HG03039 (cell line): ENCODE measurements around the gene CD86.
"Not testable (repeated sequence)": the region's sequence is repeated elsewhere in the genome, so short reads cannot be mapped to it uniquely, and the experiment has no call there.

Source experiments
- ATAC-seq: cut with Tn5 transposase; IDR thresholded peaks from one replicate; pipeline ENCODE4 v1.9.1; 2021; ENCODE audit warnings: mild to moderate bottlenecking, moderate library complexity; ENCODE audit not compliant: unreplicated experiment

The CD86 gene

DNA sequence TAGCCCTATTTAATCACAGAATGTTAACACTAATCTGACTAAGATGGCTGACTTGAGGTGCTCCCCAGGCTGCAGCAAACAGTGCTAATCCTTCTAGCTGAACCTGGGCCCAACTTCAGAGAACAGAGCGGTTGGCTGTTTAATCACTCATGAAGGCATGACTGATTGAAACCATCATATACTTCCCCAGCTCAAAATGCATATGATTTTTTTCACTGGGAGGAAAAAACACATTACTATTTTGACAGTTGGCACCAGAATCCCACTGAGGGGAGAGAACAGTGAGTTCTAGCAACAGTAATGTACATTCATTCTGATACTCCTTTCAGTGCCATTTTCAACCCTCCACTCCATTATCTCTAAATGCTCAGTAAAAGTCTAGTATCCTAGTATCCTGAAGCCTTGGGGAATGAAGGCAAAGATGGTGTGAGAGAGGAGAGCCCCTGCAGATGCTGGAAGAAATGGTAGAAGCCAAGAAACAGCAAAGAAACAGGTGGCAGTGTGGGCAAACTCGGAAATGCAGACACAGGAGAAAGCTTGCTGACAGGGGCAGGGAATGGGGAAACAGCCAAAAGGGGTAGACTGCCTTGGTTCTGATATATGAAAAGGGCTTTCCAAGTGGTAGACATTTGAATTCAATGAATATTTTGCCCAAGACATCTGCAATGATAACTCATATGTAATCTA lies 93.9 kb downstream of the CD86 start:
- ATAC-seq: no peak

DNA sequence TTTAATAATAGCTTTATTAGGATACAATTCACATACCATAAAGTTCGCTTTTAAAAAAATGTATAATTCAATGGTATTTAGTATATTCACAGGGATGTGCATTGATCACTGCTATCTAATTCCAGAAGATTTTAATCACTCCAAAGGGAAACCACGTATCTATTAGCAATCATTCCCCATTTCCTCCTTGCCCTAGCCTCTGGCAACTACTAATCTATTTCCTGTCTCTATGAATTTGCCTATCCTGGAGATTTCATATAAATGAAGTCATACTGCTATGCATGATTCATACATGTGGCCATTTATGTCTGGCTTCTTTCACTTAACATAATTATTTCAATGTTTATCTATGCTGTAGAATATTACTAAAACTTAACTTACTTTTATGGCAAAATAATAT lies 96.3 kb downstream of the CD86 start:
- ATAC-seq: no peak

DNA sequence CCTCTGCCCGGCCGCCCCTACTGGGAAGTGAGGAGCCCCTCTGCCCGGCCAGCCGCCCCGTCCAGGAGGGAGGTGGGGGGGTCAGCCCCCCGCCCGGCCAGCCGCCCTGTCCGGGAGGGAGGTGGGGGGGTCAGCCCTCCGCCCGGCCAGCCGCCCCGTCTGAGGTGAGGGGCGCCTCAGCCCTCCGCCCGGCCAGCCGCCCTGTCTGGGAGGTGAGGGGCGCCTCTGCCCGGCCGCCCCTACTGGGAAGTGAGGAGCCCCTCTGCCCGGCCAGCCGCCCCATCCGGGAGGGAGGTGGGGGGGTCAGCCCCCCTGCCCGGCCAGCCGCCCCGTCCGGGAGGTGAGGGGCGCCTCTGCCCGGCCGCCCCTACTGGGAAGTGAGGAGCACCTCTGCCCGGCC lies 109.8 kb downstream of the CD86 start:
- ATAC-seq: not testable (repeated sequence)

DNA sequence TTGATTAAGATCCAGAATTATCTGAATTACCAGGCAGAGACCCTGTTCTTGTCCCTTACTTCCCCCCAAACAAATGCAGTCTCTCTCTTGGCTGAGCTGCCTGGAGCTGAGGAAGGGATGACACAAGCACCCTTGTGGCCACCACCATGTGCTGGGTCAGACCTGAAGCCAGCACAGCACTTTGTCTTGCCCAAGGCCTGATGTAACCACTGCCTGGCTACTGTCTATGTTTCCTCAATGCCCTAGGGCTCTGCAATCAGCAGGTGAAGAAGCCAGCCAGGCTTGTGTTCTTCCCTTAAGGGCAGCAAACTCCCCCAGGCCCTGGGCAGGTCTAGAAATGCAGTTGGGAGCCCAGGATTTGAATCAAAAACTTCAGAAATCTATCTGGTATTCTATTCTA lies 112.5 kb downstream of the CD86 start:
- no peak for ATAC-seq

DNA sequence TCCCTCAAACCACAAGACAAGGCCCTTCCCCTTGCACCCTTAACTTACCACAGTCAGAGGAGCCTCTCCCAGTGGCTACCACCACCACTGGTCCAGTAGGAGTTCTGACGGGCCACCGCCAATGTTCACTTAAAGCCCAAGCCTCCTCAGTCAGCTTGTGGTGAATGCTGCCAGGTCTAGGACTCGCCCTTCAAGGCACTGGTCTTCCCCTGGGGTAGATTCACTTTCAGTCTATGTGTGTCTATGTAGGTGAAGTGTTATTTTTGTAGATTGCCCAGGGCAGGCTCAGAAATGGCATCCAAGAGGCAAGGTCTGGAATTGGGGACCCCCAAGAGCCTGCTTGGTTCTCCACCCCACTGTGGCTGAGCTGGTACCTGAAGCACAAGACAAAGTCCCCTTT lies 112.9 kb downstream of the CD86 start:
- ATAC-seq: no peak

DNA sequence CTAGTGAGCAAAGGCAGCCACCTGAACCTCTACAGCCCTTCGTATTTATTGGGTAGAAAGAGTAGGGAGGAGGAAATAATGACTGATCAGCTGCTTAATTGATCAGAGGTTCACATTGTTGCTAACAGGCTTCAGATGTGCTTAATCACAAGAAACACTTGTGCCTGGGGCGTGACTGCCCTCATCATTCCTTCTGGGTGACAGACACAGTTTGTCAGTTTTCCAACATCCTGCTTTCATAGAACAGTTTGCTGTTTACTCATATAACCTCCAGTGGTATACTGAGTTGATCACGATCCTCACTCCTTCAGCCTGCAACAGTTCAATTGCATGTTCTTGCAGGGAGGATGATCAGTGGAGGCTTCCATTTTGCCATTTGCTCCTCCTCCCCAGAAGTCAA lies 114.7 kb downstream of the CD86 start:
- no peak for ATAC-seq
